Body of pancreas (tissue), 4 donors: ENCODE data around the gene SF3B3. TPM values are rescaled to one million over a fixed set of nuclear protein-coding genes. Genes with fewer than 3 reads are reported as not detected.
"Not testable (repeated sequence)": the region's sequence is repeated elsewhere in the genome, so short reads cannot be mapped to it uniquely, and the experiment has no call there.

Experiments used
- ATAC-seq: fragments of 150-250 bp; one replicate; pipeline ENCODE4 v1.9.1; 2016
- DNase-seq, 4 donors: peaks; one replicate each; pipeline ENCODE4 v3.0.0-alpha.2; 2019
- H3K27ac ChIP-seq, 4 donors: fragments of 200-600 bp; sonication (generic); 1 replicate in 3 of 4; 2 replicates in 1 of 4; pipeline versions ENCODE4 v1.5.1 to v1.6.1; 2016 to 2019; ENCODE audit warnings: mild to moderate bottlenecking in 1 of 4, mixed read lengths in 1 of 4, moderate library complexity in 1 of 4
- H3K27me3 ChIP-seq, 2 donors: fragments of 200-600 bp; sonication (generic); one replicate each; pipeline ENCODE4 v1.6.0; 2016; ENCODE audit warnings: mild to moderate bottlenecking in 1 of 2
- H3K36me3 ChIP-seq, 2 donors: fragments of 200-600 bp; sonication (generic); replicated peaks in 1 of 2; 2 replicates each; pipeline ENCODE4 v1.5.1; 2016; ENCODE audit warnings: low read depth in 2 of 2; ENCODE audit not compliant: insufficient read depth in 1 of 2
- H3K4me1 ChIP-seq: fragments of 200-600 bp; sonication (generic); one replicate; pipeline ENCODE4 v1.6.0; 2016
- H3K4me3 ChIP-seq, 2 donors: fragments of 200-600 bp; sonication (generic); 1 replicate in 1 of 2; 2 replicates in 1 of 2; pipeline ENCODE4 v1.5.1; 2016 to 2019
- H3K9me3 ChIP-seq, 3 donors: fragments of 200-600 bp; sonication (generic); 1 replicate in 2 of 3; 2 replicates in 1 of 3; pipeline ENCODE4 v1.5.1; 2016
- CTCF ChIP-seq, 7 experiments: fragments of 450-650 bp in 4 of 7; fragments of 200-600 bp in 3 of 7; sonication (generic) in 3 of 7; IDR thresholded peaks; one replicate each; pipeline ENCODE4 v1.5.1; 2016 to 2019; ENCODE audit warnings: antibody characterized with exemption in 7 of 7
- POLR2A ChIP-seq, 3 donors: fragments of 450-650 bp; IDR thresholded peaks; one replicate each; pipeline ENCODE4 v1.6.1; 2016; ENCODE audit warnings: antibody characterized with exemption in 3 of 3, mild to moderate bottlenecking in 2 of 3
- WGBS, 2 donors: methylation state at CpG; one replicate each; pipeline ENCODE4 v1.1.5; 2017; 5-methylcytosine and 5-hydroxymethylcytosine counted together
- intact Hi-C: fragments of 100-400 bp; cut with DNase I; formaldehyde crosslinking; loops from one replicate; pipeline ENCODE4 v1.15.1; 2023
- small RNA-seq: library from RNA; depleted of rRNA; stranded (forward); fragments of <200 nt; gene quantifications from one replicate; pipeline ENCODE3, GENCODE V24; 2016
- total RNA-seq, 2 donors: library from RNA; depleted of rRNA; stranded (reverse); fragments of >200 nt; gene quantifications; one replicate each; pipeline ENCODE4 v1.1.0, GENCODE V29; 2016

The SF3B3 gene
- total RNA-seq, 2 donors from 2014 or later, result 47.5 to 53.4 TPM

GRCh38 chr16:70614208-70614951 is 90.8 kb downstream of the SF3B3 start:
- no peak overlapping the region for H3K4me3 ChIP-seq
- ATAC-seq (no peak), DNase-seq (no peak)
- peaks cover 11% of the 10 kb centered on the region for H3K4me1 ChIP-seq
- H3K27me3 ChIP-seq, result no peaks in the 10 kb centered on the region
- TF ChIP-seq CTCF (IDR thresholded peaks at IDR 0.05) (no peak), POLR2A (IDR thresholded peaks at IDR 0.05) (no peak)
- intact Hi-C loops, result no loop called here
- WGBS, 2 donors, result 30 to 39% methylated on average over 5 of the region's 5 CpGs
- no peak overlapping the region for H3K27ac ChIP-seq
- H3K36me3 ChIP-seq, result no peaks in the 10 kb centered on the region
- no peaks in the 10 kb centered on the region for H3K9me3 ChIP-seq

- Histone ChIP-seq H3K4me3 (no peak overlapping the region), H3K27me3 (no peaks in the 10 kb centered on the region), H3K9me3 (no peaks in the 10 kb centered on the region), H3K4me1 (peaks cover 11% of the 10 kb centered on the region), H3K36me3 (no peaks in the 10 kb centered on the region), H3K27ac (no peak overlapping the region)
- ATAC-seq, result no peak
- WGBS, 2 donors, result 65 to 71% methylated on average over 5 of the region's 5 CpGs
- TF ChIP-seq CTCF (IDR thresholded peaks at IDR 0.05) (no peak), POLR2A (IDR thresholded peaks at IDR 0.05) (no peak)
- no peak for DNase-seq
- intact Hi-C loops, result no loop called here
Observed at GRCh38 chr16:70615945-70616344, 92.3 kb downstream of the SF3B3 start.

GRCh38 chr16:70621864-70622263 is 98.2 kb downstream of the SF3B3 start:
- DNase-seq, ATAC-seq, H3K36me3 ChIP-seq, H3K4me3 ChIP-seq, H3K4me1 ChIP-seq, intact Hi-C loops, H3K9me3 ChIP-seq, H3K27me3 ChIP-seq, H3K27ac ChIP-seq: not testable (repeated sequence)
- WGBS, 2 donors, result 85 to 90% methylated on average over 3 of the region's 3 CpGs

Small RNA genes lying within 50 kb of the gene (small RNA-seq; reads per million reads assigned to genes)
- 129 reads per million, percentile 97 among the genes with 10 or more reads in this experiment for gene SNORD111
- 596 reads per million, percentile 98 among the genes with 10 or more reads in this experiment for gene SNORD111B

Other genes starting within 250 kb of the SF3B3 start
- gene AARS1, start 234.3 kb upstream of the SF3B3 start, total RNA-seq, result 10 to 100 TPM; 49.3 to 72.8 TPM
- gene DDX19B, start 224.6 kb upstream of the SF3B3 start, total RNA-seq, result 10 to 100 TPM; 31.4 to 37.9 TPM
- 10 to 100 TPM; 18.1 to 24.1 TPM for gene DDX19A, start 176.9 kb upstream of the SF3B3 start, total RNA-seq
- gene ST3GAL2, start 84.7 kb upstream of the SF3B3 start, total RNA-seq, result 10 to 100 TPM in 1 of 2 donors, 1 to 10 TPM in 1; 9.1 to 11.2 TPM
- gene FCSK, start 69.2 kb upstream of the SF3B3 start, total RNA-seq, result 10 to 100 TPM; 15.0 to 28.3 TPM
- gene COG4, start 262 bp upstream of the SF3B3 start, total RNA-seq, result 10 to 100 TPM; 23.1 to 43.8 TPM
- gene IL34, start 122.7 kb downstream of the SF3B3 start, total RNA-seq, result 1 to 10 TPM in 1 of 2 donors, under 1 TPM in 1; 0.78 to 3.0 TPM
- 10 to 100 TPM in 1 of 2 donors, 1 to 10 TPM in 1; 8.8 to 23.4 TPM for gene MTSS2, start 162.2 kb downstream of the SF3B3 start, total RNA-seq